PC-3 (cell line): ENCODE data around the gene GABRA5. TPM values are rescaled to one million over a fixed set of nuclear protein-coding genes. Genes with fewer than 3 reads are reported as not detected.
A peak's percentile ranks its signal among the peaks of the same experiment; 100 is the strongest.

Source experiments
- ATAC-seq: fragments of 200-7000 bp; cut with Tn5 transposase; 2 replicates; pipeline ENCODE4 v1.9.1; 2020; ENCODE audit warnings: mild to moderate bottlenecking, moderate library complexity
- BruUV-seq: library from RNA; stranded (reverse); fragments of 400-500 nt; replicated peaks from 2 replicates; lab custom pipeline; 2021; lab: Mats Ljungman, UMichigan
- CTCF ChIA-PET: fragments of 300-600 bp; sonication (Branson Sonifier 250); formaldehyde crosslinking; loops from one replicate; lab custom pipeline; 2022; ENCODE audit warnings: antibody characterized with exemption; lab: Charles Lee
- POLR2A ChIA-PET: fragments of 300-600 bp; sonication (Branson Sonifier 250); formaldehyde crosslinking; loops from one replicate; lab custom pipeline; 2022; ENCODE audit warnings: antibody characterized with exemption; ENCODE audit not compliant: unreplicated experiment; lab: Charles Lee
- DNase-seq: peaks from one replicate; pipeline ENCODE4 v3.0.0-alpha.2; 2015
- H2AFZ ChIP-seq: fragments of 300-600 bp; sonication (generic); 2 replicates; pipeline ENCODE4 v1.6.0; 2016; ENCODE audit warnings: antibody characterized with exemption, low read length
- H3F3A ChIP-seq: fragments of 300-600 bp; sonication (generic); one replicate; pipeline ENCODE4 v1.6.0; 2017; ENCODE audit warnings: antibody characterized with exemption, low read length, control low read depth, mild to moderate bottlenecking; ENCODE audit not compliant: unreplicated experiment
- H3K27ac ChIP-seq: fragments of 300-600 bp; sonication (generic); 2 replicates; pipeline ENCODE4 v1.5.1; 2016; ENCODE audit warnings: mild to moderate bottlenecking, low read length
- H3K27me3 ChIP-seq: fragments of 300-600 bp; sonication (generic); 2 replicates; pipeline ENCODE4 v1.6.1; 2016; ENCODE audit warnings: low read length, mixed read lengths
- H3K36me3 ChIP-seq: fragments of 300-600 bp; sonication (generic); 2 replicates; pipeline ENCODE4 v1.6.1; 2016; ENCODE audit warnings: low read depth, mixed run types, low read length, mixed read lengths
- H3K4me1 ChIP-seq: fragments of 300-600 bp; sonication (generic); 2 replicates; pipeline ENCODE4 v1.5.1; 2016; ENCODE audit warnings: low read length; ENCODE audit not compliant: insufficient read depth
- H3K4me2 ChIP-seq: fragments of 300-600 bp; sonication (generic); 2 replicates; pipeline ENCODE4 v1.6.0; 2016; ENCODE audit warnings: low read length
- H3K4me3 ChIP-seq: fragments of 300-600 bp; sonication (generic); 2 replicates; pipeline ENCODE4 v1.5.1; 2016; ENCODE audit warnings: mild to moderate bottlenecking, low read length, mixed read lengths
- H3K79me2 ChIP-seq: fragments of 300-600 bp; sonication (generic); 2 replicates; pipeline ENCODE4 v1.6.1; 2017; ENCODE audit warnings: low read length, mixed read lengths
- H3K9ac ChIP-seq: fragments of 300-600 bp; sonication (generic); 2 replicates; pipeline ENCODE4 v1.6.0; 2016; ENCODE audit warnings: mild to moderate bottlenecking, low read length
- H3K9me2 ChIP-seq: fragments of 300-600 bp; sonication (generic); replicated peaks from 2 replicates; pipeline ENCODE4 v1.6.1; 2016; ENCODE audit warnings: mixed run types, low read length, mixed read lengths
- H3K9me3 ChIP-seq: fragments of 300-600 bp; sonication (generic); 2 replicates; pipeline ENCODE4 v1.6.1; 2016; ENCODE audit warnings: low read length, mixed read lengths
- H4K20me1 ChIP-seq: fragments of 300-600 bp; sonication (generic); 2 replicates; pipeline ENCODE4 v1.6.1; 2016; ENCODE audit warnings: low read length, mixed read lengths
- EZH2 ChIP-seq: fragments of 300-600 bp; sonication (generic); IDR thresholded peaks from one replicate; pipeline ENCODE4 v1.6.1; 2017; ENCODE audit warnings: antibody characterized with exemption, mild to moderate bottlenecking, low read length; ENCODE audit not compliant: unreplicated experiment
- EZH2phosphoT487 ChIP-seq: fragments of 300-600 bp; sonication (generic); IDR thresholded peaks from 2 replicates; pipeline ENCODE4 v1.6.1; 2018; ENCODE audit warnings: mild to moderate bottlenecking, antibody characterized with exemption, low read length, borderline replicate concordance
- intact Hi-C: fragments of 100-400 bp; cut with micrococcal nuclease; formaldehyde crosslinking; loops from 2 replicates; pipeline ENCODE4 v1.9.0; 2023
- total RNA-seq: library from RNA; depleted of rRNA; stranded (reverse); fragments of >200 nt; gene quantifications from 2 replicates; pipeline ENCODE4 v1.2.3, GENCODE V29; 2014
- TF ChIP-seq, protein P1 (sequence below): fragments of 300-600 bp; sonication (generic); conservative IDR thresholded peaks from 2 replicates; pipeline ENCODE4 v1.5.1; 2017; ENCODE audit warnings: antibody characterized with exemption, low read depth, mild to moderate bottlenecking, low read length

The GABRA5 gene
- total RNA-seq, 1 experiment from 2014 or later = not detected

DNA sequence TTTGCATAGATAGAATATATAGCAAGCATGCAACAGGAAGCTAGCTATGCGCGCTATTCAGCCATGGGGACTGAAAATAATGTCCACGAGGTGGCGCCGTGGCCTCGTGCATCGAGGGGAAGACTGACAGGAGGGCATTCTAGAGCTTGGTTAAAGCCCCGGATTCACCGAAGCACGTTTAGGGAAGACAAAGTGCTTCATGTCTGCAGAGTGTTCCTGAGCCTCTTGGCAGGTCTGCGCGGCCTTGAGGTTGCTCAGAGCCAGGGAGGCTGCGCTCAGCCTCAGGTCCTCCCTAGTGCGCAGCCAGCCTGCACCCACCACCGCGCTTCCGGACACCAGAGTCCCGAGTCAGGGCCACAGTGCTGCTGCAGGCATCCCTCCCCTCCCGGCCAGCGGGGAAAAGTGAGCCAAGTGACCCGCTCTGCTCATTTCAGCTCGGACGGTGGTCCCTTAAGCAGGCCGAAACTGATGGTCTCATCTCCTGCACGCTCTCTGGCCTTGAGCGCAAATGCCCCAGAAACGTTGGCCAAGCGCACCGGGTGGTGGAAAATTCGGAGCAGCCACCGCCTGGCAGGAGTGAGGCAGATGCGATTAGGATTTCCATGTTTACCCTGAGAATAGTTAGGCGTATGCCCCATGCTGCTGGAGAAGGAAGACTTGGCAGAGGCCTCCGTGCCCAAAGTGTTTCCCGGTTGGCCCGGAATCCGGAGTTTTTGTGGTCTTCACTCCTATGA is 24.8 kb downstream of the GABRA5 start:
- no TSS peak for BruUV-seq
- Histone ChIP-seq H3F3A (no peaks in the 10 kb centered on the region), H2AFZ (peak overlapping the region; percentile 79), H3K9ac (no peak overlapping the region), H3K4me1 (peaks cover 10% of the 10 kb centered on the region; the same call in 1 of the 2 replicates), H3K79me2 (no peaks in the 10 kb centered on the region), H3K9me2 (no peaks in the 10 kb centered on the region), H3K36me3 (no peaks in the 10 kb centered on the region), H3K4me3 (peak overlapping the region; percentile 64), H3K27ac (no peak overlapping the region), H3K4me2 (peak overlapping the region; percentile 94), H4K20me1 (no peaks in the 10 kb centered on the region), H3K27me3 (no peaks in the 10 kb centered on the region), H3K9me3 (no peaks in the 10 kb centered on the region)
- DNase-seq (peak; percentile 88), ATAC-seq (peak; percentile 87)
- TF ChIP-seq, protein P1, sequence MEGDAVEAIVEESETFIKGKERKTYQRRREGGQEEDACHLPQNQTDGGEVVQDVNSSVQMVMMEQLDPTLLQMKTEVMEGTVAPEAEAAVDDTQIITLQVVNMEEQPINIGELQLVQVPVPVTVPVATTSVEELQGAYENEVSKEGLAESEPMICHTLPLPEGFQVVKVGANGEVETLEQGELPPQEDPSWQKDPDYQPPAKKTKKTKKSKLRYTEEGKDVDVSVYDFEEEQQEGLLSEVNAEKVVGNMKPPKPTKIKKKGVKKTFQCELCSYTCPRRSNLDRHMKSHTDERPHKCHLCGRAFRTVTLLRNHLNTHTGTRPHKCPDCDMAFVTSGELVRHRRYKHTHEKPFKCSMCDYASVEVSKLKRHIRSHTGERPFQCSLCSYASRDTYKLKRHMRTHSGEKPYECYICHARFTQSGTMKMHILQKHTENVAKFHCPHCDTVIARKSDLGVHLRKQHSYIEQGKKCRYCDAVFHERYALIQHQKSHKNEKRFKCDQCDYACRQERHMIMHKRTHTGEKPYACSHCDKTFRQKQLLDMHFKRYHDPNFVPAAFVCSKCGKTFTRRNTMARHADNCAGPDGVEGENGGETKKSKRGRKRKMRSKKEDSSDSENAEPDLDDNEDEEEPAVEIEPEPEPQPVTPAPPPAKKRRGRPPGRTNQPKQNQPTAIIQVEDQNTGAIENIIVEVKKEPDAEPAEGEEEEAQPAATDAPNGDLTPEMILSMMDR = peak; percentile 95
- no peak for TF ChIP-seq EZH2phosphoT487
- TF ChIP-seq EZH2 = no peak
- ChIA-PET POLR2A (no interaction called here), CTCF (interaction anchor here (0.5 to 1.0 kb wide), 3 partner anchors 929 to 1251 kb away, joined by 3 to 4 read pairs (median 3); no protein-coding TSS in a partner anchor)
- intact Hi-C loops = no loop called here

DNA sequence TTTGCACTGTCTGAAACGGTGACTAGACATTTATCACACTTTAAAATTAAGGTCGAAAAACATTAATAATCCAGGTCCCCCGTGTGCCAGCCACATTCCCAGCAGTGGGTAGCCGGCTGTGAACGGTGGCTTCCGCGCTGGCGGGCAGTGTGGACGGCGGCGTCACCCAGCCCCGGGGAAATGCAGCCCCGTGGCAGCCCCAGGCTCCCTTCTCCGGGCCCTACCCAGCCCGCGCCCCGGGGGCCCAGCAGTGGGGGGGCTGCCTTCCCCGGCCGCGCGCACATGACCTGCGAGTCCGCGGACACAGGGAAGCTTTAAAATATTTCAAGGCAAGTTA is 25.3 kb downstream of the GABRA5 start:
- H3K4me3 ChIP-seq = peak overlapping the region; percentile 64
- intact Hi-C loops = no loop called here
- no TSS peak for BruUV-seq
- ChIA-PET CTCF (no interaction called here), POLR2A (no interaction called here)
- H3K36me3 ChIP-seq = no peaks in the 10 kb centered on the region
- peak overlapping the region; percentile 79 for H2AFZ ChIP-seq
- no peaks in the 10 kb centered on the region for H3K9me2 ChIP-seq
- H3K27ac ChIP-seq = no peak overlapping the region
- ATAC-seq (peak; percentile 25), DNase-seq (no peak)
- H3F3A ChIP-seq = no peaks in the 10 kb centered on the region
- no peaks in the 10 kb centered on the region for H4K20me1 ChIP-seq
- peaks cover 10% of the 10 kb centered on the region; the same call in 1 of the 2 replicates for H3K4me1 ChIP-seq
- H3K9ac ChIP-seq = no peak overlapping the region
- H3K79me2 ChIP-seq = no peaks in the 10 kb centered on the region
- TF ChIP-seq EZH2 = no peak
- TF ChIP-seq, protein P1 = no peak
- no peak for TF ChIP-seq EZH2phosphoT487
- H3K4me2 ChIP-seq = peak overlapping the region; percentile 94
- H3K9me3 ChIP-seq = no peaks in the 10 kb centered on the region
- H3K27me3 ChIP-seq = no peaks in the 10 kb centered on the region

DNA sequence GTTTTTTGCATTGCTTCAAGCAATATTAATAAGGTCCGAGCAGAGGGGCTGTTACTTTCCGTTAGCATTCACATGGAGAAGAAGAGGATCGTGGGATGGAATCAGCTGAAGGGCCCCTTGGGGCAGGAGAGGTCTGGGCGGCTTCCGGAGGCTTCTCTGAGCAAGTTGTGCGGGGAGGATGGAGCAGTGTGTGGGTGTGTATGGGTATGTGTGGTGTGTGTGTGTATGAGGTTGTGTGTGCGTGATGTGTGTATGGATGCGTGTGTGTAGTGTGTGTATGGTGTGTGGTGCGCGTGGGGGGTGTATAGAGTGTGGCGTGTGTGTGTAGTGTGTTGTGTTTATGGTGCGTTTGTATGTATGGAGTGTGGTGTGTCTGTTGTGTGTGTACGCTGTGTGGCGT is 25.8 kb downstream of the GABRA5 start:
- Histone ChIP-seq H3K27me3 (no peaks in the 10 kb centered on the region), H3K9me3 (no peaks in the 10 kb centered on the region), H3F3A (no peaks in the 10 kb centered on the region), H3K9ac (no peak overlapping the region), H3K36me3 (no peaks in the 10 kb centered on the region), H3K27ac (no peak overlapping the region), H4K20me1 (no peaks in the 10 kb centered on the region), H3K79me2 (no peaks in the 10 kb centered on the region), H3K4me3 (peak overlapping the region; percentile 64; the same call in 1 of the 2 replicates), H2AFZ (no peak overlapping the region; the same call in 1 of the 2 replicates), H3K4me2 (peak overlapping the region; percentile 94; the same call in 1 of the 2 replicates), H3K4me1 (peaks cover 10% of the 10 kb centered on the region; the same call in 1 of the 2 replicates), H3K9me2 (no peaks in the 10 kb centered on the region)
- CTCF ChIA-PET = no interaction called here
- POLR2A ChIA-PET = no interaction called here
- no TSS peak for BruUV-seq
- no peak for TF ChIP-seq EZH2phosphoT487
- no peak for TF ChIP-seq EZH2
- TF ChIP-seq, protein P1 = no peak
- intact Hi-C loops = no loop called here
- no peak for DNase-seq
- no peak for ATAC-seq
